Measurements from ENCODE around the gene POU6F2.

The POU6F2 gene

DNA sequence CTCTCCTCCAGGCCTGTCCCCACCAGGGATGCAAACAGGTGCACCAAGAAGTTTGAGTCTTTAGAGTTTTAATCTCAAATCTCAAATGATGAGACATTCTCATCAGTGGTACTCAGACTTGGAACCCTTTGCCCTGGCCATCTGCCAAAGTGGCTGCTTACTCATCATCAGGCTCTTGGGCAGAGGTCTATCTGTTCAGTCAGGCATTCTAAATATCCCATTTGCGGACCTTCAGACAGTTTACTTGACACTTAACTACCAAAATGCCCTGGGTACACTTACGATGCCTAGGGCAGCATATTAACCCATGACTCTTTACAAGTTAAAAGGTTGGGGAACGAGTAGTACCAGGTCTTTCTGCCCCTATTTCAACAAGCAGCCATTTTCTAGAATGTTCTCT, 527.3 kb downstream of the POU6F2 start:
- DNase-seq (ENCODE audit: low read depth, low spot score) = peak; percentile 1

DNA sequence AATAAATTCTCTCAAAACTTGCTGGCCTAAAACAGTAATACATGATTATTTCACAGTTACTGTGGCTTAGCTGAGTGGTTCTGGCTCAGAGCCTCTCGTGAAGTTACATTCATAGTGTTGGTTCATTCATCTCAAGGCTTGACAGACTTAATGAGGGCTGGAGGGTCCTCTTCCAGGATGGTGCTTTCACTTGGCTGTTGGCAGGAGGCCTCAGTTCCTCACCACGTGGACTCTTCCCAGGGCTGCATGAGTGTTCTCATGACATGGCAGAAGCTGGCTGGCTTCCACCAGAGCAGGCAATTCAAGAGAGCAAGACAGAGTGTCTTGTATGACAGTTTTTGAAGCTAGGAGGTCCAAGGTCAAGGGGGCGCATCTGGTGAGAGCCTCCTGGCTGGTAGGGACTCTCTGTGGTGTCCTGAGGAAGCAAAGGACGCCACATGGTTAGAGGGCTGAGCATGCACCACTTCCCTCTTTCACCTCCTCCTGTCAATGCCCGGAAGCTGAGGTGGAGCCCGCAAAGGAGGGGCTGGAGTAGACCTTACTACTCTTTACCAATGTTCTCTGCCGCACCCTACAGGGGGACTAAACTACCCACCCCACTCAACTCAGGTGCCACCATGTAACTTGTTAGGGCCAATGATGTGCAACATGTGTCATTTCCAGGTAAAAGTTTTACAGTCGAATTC, 530.3 kb downstream of the POU6F2 start:
- no peak for DNase-seq (ENCODE audit: low read depth, low spot score)

DNA sequence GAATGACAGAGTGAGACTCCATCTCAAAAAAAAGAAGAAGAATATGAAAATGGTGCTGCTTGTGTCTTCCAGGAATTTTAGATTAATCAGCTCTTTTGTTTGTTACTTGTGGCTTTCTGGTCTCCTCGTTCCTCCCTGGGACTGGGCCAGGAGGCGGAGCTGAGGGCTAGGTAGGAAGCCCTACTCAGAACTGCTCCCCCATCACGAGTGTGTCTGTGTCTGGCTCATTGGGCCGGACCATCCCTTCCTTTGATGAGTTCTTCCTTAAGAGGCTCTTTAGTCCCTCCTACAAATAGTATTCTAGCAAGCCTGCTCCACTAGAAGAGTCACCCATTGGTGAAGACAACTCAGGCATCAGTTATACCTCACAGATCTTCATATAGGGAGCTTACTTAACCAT, 531.7 kb downstream of the POU6F2 start:
- no peak for DNase-seq (ENCODE audit: low read depth, low spot score)

DNA sequence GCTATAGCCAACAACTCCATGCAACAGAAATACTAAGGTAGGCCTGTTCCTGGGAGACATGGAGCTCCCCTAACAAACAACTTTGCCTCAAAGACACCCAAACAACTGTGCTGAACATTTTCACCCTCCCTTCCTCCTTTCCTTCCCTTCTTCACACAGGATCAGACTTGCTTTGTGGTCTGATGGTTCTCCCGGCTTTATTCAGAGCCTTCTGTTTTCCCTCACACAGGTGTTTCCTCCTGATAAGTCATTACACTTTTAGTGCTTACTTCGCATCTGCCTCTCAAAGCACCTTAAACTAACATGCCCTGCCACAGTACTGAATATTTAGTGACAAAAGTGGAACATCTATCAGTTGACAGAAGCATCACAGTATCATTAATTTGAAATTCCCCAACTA, 532.2 kb downstream of the POU6F2 start:
- no peak for DNase-seq (ENCODE audit: low read depth, low spot score)

DNA sequence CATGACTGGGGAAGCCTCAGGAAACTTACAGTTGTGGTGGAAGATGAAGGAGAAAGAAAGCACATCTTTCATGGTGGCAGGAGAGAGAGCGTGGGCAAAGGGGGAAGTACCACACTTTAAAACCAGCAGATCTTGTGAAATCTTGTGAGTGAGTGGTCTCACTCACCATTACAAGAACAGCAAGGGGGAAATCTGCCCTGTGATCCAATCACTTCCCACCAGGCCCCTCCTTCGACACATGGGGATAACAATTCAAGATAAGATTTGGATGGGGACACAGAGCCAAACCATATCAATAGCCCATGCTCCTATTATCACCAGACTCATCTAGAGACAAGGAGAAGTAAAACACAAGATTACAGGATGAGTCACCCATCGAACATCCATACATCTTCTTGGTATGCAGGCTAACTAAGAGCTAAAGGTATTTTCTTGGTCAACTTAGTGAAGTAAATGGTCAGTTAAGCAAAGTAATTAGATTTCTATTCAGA, 533.2 kb downstream of the POU6F2 start:
- no peak for DNase-seq (ENCODE audit: low read depth, low spot score)

DNA sequence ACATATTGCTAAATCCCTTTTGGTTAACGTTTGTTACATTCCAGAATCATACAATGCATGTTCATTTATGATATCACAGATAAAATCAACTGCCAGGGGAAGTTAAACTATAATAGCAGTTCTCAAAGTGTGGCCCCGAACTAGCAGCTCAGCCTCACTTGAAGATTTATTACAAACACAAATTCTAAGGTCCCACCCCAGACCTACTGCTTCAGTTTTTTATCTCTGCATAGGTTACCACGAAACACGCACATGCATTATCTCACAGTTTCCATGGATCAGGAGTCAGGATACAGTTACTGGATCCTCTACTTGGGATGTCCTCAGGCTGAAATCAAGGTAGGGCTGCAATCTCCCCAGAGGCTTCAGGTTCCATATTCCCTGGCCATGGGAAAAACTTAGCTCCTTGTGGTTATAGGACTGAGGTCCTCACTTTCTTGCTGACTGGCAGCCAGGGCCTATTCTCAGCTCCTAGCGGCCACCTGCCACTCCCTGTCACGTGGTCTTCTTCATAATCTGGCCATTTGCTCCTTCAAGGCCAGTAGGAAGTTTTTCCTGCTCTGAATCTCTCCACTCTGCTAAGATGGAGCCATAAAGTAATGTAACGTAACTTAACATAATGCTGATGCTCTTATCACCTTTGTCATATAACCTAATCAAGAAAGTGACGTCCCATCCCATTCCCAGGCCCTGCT, 538.0 kb downstream of the POU6F2 start:
- DNase-seq (ENCODE audit: low read depth, low spot score) = no peak

DNA sequence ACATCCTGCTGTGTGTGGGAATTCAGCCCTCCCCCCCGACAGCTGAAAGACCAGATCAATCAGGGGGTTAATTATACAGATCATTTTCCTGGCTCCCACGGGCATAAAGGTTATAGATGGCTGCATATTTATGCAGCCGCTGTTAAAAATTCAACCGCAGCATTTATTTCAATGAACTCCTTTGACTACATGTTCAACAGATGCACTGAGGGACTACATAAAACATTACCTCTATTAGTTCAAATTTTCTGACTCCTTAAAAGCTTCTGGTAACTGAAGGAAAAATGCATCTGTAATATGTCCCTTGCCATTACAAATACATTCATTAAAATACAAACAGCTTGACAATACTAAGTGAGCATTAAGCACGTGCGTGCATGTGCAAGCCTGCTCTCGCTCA, 538.8 kb downstream of the POU6F2 start:
- DNase-seq (ENCODE audit: low read depth, low spot score) = no peak

DNA sequence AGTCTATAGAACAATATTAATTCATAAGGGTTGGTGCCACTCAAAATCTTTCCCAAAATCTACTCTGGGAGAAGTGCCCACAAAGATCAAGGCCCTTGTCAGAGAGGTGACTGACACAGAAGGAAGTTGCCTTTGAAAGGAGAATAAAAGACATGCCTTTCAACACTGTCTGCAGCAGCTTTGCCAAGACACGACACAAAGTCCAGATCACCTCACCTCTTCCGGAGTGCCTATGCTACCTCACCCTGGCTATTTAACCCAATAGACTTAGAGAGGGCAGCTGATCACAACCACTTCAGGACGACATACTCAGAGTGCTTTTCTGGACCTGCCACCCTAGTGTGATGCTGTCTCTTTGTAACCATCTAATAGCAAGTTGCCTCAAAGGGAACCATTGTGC, 539.5 kb downstream of the POU6F2 start:
- DNase-seq (ENCODE audit: low read depth, low spot score) = no peak
